Stomach (tissue), 9 donors: Measurements from ENCODE around the gene SH3RF2. TPM values are rescaled to one million over a fixed set of nuclear protein-coding genes. Genes with fewer than 3 reads are reported as not detected.
"Not testable (repeated sequence)": the region's sequence is repeated elsewhere in the genome, so short reads cannot be mapped to it uniquely, and the experiment has no call there.

Source experiments
- DNase-seq, 2 donors: peaks; one replicate each; pipeline versions ENCODE4 v3.0.0 to v3.0.0-alpha.2; 2013 to 2019
- H3K27ac ChIP-seq, 5 donors: fragments of 200-600 bp in 4 of 5; sonication (generic) in 4 of 5; one replicate each; pipeline ENCODE4 v1.5.1; 2013 to 2019; ENCODE audit warnings: mild to moderate bottlenecking in 1 of 5, moderate library complexity in 1 of 5
- H3K27me3 ChIP-seq, 3 donors: fragments of 200-600 bp; sonication (generic); one replicate each; pipeline ENCODE4 v1.5.1; 2017 to 2019; ENCODE audit warnings: mixed run types in 1 of 3
- H3K36me3 ChIP-seq, 4 donors: fragments of 200-600 bp; sonication (generic); 1 replicate in 3 of 4; 2 replicates in 1 of 4; pipeline ENCODE4 v1.5.1; 2016 to 2019
- H3K4me1 ChIP-seq, 4 donors: fragments of 200-600 bp; sonication (generic); one replicate each; pipeline ENCODE4 v1.5.1; 2016 to 2019
- H3K4me3 ChIP-seq, 4 donors: fragments of 200-600 bp; sonication (generic) in 3 of 4; one replicate each; pipeline ENCODE4 v1.5.1; 2016 to 2019; ENCODE audit warnings: mild to moderate bottlenecking in 1 of 4
- H3K9me3 ChIP-seq, 4 donors: fragments of 200-600 bp; sonication (generic); one replicate each; pipeline ENCODE4 v1.5.1; 2016 to 2019
- CTCF ChIP-seq, 7 experiments: fragments of 450-650 bp in 4 of 7; fragments of 200-600 bp in 3 of 7; sonication (generic) in 3 of 7; IDR thresholded peaks; one replicate each; pipeline ENCODE4 v1.5.1; 2016 to 2019; ENCODE audit warnings: antibody characterized with exemption in 7 of 7, control low read depth in 2 of 7, mild to moderate bottlenecking in 1 of 7
- EP300 ChIP-seq: sonication (generic); formaldehyde crosslinking; IDR thresholded peaks from one replicate; pipeline ENCODE4 v1.6.1; 2017; ENCODE audit warnings: antibody characterized with exemption
- POLR2A ChIP-seq, 4 donors: fragments of 450-650 bp; IDR thresholded peaks; one replicate each; pipeline ENCODE4 v1.6.1; 2016; ENCODE audit warnings: antibody characterized with exemption in 4 of 4, control low read depth in 2 of 4, mild to moderate bottlenecking in 1 of 4, moderate library complexity in 1 of 4
- POLR2AphosphoS5 ChIP-seq, 3 donors: sonication (generic); formaldehyde crosslinking; IDR thresholded peaks; one replicate each; pipeline ENCODE4 v1.6.1; 2016; ENCODE audit warnings: antibody characterized with exemption in 3 of 3
- WGBS, 5 donors: extraction: QIAGEN DNeasy Blood & Tissue Kit in 3 of 5; methylation state at CpG; one replicate each; pipeline versions ENCODE4 v1.1.5 to v1.1.7; 2013 to 2018; 5-methylcytosine and 5-hydroxymethylcytosine counted together
- intact Hi-C: fragments of 100-400 bp; cut with DNase I; formaldehyde crosslinking; loops from one replicate; pipeline ENCODE4 v1.15.1; 2023; ENCODE audit warnings: low total_unique reads
- polyA plus RNA-seq, 3 donors: library from polyadenylated mRNA; stranded (reverse); fragments of 200-250 nt; gene quantifications; one replicate each; pipeline ENCODE4 v1.2.3, GENCODE V29; 2013
- total RNA-seq, 5 donors: library from RNA; depleted of rRNA; stranded (reverse); fragments of >200 nt; gene quantifications; one replicate each; pipeline versions ENCODE4 v1.1.0 to v1.2.3, GENCODE V29; 2014 to 2016
- donor health status: healthy with polysubstance abuse.
- donor health status: Bipolar disorder and iron deficiency.
- donor health status: healthy.

SH3RF2 gene
- total and polyA plus RNA-seq, 8 donors = 20.8 to 62.0 (median 40.7) TPM

- peak overlapping the region; percentile 13 to 75 (median 47) for H3K27ac ChIP-seq
- TF ChIP-seq EP300 = no peak
- TF ChIP-seq POLR2AphosphoS5 (IDR thresholded peaks at IDR 0.05) = no peak
- TF ChIP-seq POLR2A (IDR thresholded peaks at IDR 0.05) = no peak
- TF ChIP-seq CTCF (IDR thresholded peaks at IDR 0.05) = no peak
- intact Hi-C loops = no loop called here
- no peaks in the 10 kb centered on the region for H3K27me3 ChIP-seq
- H3K9me3 ChIP-seq = no peaks in the 10 kb centered on the region
- H3K4me1 ChIP-seq = peaks cover 17 to 70% (median 41%) of the 10 kb centered on the region in 4 donors
- DNase-seq = no peak
- 33 to 64% (median 36%) methylated on average over 6 of the region's 6 CpGs for WGBS, 5 donors
- no peaks in the 10 kb centered on the region for H3K36me3 ChIP-seq
- H3K4me3 ChIP-seq = no peak overlapping the region
Measured at GRCh38 chr5:145948921-145949320, 12.5 kb downstream of the SH3RF2 start.

GRCh38 chr5:145949474-145949873 is 13.1 kb downstream of the SH3RF2 start:
- 33 to 48% (median 47%) methylated on average over 2 of the region's 2 CpGs for WGBS, 5 donors
- TF ChIP-seq POLR2A (IDR thresholded peaks at IDR 0.05) = no peak
- TF ChIP-seq CTCF (IDR thresholded peaks at IDR 0.05) = no peak
- no peak for TF ChIP-seq POLR2AphosphoS5 (IDR thresholded peaks at IDR 0.05)
- no peak for TF ChIP-seq EP300

GRCh38 chr5:145951071-145951470 is 14.7 kb downstream of the SH3RF2 start:
- Histone ChIP-seq H3K9me3 (no peaks in the 10 kb centered on the region), H3K27ac (no peak overlapping the region), H3K4me3 (no peak overlapping the region), H3K4me1 (peaks cover 10 to 48% (median 34%) of the 10 kb centered on the region in 4 donors), H3K36me3 (no peaks in the 10 kb centered on the region), H3K27me3 (no peaks in the 10 kb centered on the region)
- WGBS, 5 donors = 39 to 48% (median 45%) methylated on average over 3 of the region's 3 CpGs
- intact Hi-C loops = no loop called here
- TF ChIP-seq POLR2A (IDR thresholded peaks at IDR 0.05) = no peak
- TF ChIP-seq CTCF (IDR thresholded peaks at IDR 0.05) = no peak
- no peak for DNase-seq

More at GRCh38 chr5:145949474-145949873, 13.1 kb downstream of the SH3RF2 start:
- no peak for DNase-seq
- Histone ChIP-seq H3K4me3 (no peak overlapping the region), H3K4me1 (peaks cover 17 to 64% (median 41%) of the 10 kb centered on the region in 4 donors), H3K36me3 (no peaks in the 10 kb centered on the region), H3K27ac (peak overlapping the region; percentile 13 to 75 (median 47)), H3K9me3 (no peaks in the 10 kb centered on the region), H3K27me3 (no peaks in the 10 kb centered on the region)
- intact Hi-C loops = no loop called here

GRCh38 chr5:145953202-145953601 is 16.8 kb downstream of the SH3RF2 start:
- Histone ChIP-seq H3K27me3 (no peaks in the 10 kb centered on the region), H3K36me3 (no peaks in the 10 kb centered on the region), H3K27ac (no peak overlapping the region), H3K4me1 (peaks cover 6 to 33% (median 26%) of the 10 kb centered on the region in 4 donors), H3K4me3 (no peak overlapping the region), H3K9me3 (no peaks in the 10 kb centered on the region)
- intact Hi-C loops = no loop called here
- TF ChIP-seq CTCF (IDR thresholded peaks at IDR 0.05) (no peak), EP300 (no peak), POLR2A (IDR thresholded peaks at IDR 0.05) (no peak), POLR2AphosphoS5 (IDR thresholded peaks at IDR 0.05) (no peak)
- WGBS, 5 donors = 47 to 63% (median 58%) methylated on average over 2 of the region's 2 CpGs
- DNase-seq = no peak

- DNase-seq, intact Hi-C loops, H3K4me3 ChIP-seq, H3K27me3 ChIP-seq, H3K27ac ChIP-seq, H3K9me3 ChIP-seq, H3K36me3 ChIP-seq: not testable (repeated sequence)
- WGBS, 5 donors = 77 to 99% (median 96%) methylated on average over 3 of the region's 3 CpGs
- H3K4me1 ChIP-seq = peaks cover under 1 to 32% (median 20%) of the 10 kb centered on the region in 4 donors
Measured at GRCh38 chr5:145954140-145954539, 17.8 kb downstream of the SH3RF2 start.
